Activated CD4-positive, alpha-beta T cell treated with anti-CD3 and anti-CD28 coated beads, Interleukin-2, Interleukin-4, amounts not matched to agents 100 ng/mL and 50 ng/mL, durations not matched to agents 16 hours and 8 hours (primary cell): ENCODE measurements around the gene ADAMTSL1.

Source experiments
- DNase-seq: peaks from one replicate; pipeline ENCODE4 v3.0.0-alpha.2; 2020; ENCODE audit warnings: low spot score

Gene ADAMTSL1

GRCh38 chr9:18819418-18819817, 345.5 kb downstream of the ADAMTSL1 start:
- DNase-seq: no peak

DNA sequence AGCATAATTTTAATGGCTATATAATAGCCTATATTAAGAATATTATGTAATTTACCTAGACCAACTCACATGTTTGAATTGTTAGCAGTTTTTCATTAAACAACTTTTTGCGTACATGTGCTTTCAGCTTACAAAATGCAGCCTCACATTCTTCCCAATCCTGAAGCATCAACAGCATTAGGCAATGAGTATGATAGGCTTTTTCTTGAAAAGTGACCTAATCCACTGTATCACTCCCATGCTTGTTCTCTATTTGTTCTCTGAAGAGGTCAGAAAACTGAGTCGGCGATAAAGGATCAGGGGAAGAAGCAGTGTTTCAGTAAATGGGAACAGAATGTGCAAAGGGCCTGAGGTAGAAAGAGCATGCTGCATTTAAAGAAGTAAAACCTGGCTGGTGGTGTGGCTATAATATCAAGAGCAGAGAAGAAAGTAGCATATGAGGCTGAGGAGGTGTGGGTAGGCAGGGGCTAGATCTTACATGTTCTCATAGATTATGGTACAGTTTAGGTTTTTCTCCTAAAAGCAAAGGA, 346.7 kb downstream of the ADAMTSL1 start:
- no peak for DNase-seq

DNA sequence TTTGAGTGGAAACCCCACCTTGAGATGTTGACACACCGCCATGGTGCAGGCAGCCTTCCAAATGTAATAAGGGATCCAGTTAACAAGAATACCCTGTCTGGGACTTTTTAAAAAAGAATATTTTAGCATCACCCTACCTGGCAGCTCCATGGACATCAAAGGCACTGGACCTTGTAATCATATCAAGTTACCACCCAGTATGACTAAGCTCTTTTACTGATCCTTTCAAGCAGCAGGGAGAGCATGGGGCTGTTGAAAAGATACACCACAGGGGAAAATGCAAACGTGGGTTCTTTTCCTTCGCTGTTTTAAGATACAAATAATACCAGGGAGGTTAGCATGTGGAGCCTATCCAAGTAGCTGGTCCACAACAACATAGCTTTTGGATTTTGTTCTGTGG, 347.8 kb downstream of the ADAMTSL1 start:
- no peak for DNase-seq

DNA sequence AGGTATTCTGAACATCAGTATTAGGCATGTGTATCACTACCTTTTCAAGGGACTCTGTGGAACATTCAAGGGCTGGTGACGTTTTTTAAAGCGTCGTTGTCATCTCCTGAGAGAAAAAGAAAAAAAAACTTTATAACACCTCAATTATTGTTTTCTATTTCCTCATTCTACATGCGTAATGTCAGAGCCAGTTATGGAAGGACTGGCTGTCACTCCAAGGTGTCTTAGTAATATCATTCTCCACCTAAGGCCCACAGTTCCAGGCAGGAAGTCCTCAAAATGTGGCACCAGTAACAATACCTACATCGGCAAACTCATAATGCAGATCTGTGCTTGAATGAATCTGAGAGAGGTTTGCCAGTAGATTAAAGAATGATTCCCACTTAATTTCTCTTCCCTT, 348.9 kb downstream of the ADAMTSL1 start:
- no peak for DNase-seq

GRCh38 chr9:18824095-18824666, 350.2 kb downstream of the ADAMTSL1 start:
- no peak for DNase-seq

- DNase-seq: no peak
Measured at GRCh38 chr9:18825656-18826170, 351.8 kb downstream of the ADAMTSL1 start.

DNA sequence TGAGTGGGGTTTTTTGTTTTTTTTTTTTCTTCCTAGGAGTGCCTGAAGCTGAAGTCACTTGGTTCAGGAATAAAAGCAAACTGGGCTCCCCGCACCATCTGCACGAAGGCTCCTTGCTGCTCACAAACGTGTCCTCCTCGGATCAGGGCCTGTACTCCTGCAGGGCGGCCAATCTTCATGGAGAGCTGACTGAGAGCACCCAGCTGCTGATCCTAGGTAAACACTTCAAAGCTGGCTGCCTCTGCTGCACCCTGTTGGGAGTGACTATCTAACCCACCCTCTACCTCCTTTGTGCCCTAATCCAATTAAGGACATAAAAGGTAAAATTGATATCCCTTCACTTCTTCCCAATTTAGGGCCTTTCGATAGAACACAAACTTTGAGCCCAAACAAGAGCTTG, 352.3 kb downstream of the ADAMTSL1 start:
- no peak for DNase-seq

DNA sequence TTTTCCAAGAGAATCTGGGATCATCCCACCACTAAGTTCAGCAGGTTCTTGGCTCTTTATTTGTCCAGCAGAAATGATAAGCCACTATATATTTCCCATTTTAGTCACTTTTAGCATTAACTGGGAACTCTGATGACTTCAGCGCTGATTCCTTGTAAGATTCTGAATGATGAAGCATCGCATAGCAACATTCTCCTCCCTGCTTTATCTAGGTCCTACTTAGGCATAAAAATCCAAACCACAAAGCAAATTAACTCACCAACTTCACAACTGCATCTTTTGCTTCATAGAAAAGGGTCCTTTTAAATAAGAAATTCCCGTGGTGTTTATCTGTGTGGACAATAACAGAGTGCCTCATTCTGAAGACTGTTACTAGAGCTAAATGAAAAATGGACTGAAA, 355.1 kb downstream of the ADAMTSL1 start:
- DNase-seq: no peak

GRCh38 chr9:18829873-18830272, 355.9 kb downstream of the ADAMTSL1 start:
- no peak for DNase-seq

DNA sequence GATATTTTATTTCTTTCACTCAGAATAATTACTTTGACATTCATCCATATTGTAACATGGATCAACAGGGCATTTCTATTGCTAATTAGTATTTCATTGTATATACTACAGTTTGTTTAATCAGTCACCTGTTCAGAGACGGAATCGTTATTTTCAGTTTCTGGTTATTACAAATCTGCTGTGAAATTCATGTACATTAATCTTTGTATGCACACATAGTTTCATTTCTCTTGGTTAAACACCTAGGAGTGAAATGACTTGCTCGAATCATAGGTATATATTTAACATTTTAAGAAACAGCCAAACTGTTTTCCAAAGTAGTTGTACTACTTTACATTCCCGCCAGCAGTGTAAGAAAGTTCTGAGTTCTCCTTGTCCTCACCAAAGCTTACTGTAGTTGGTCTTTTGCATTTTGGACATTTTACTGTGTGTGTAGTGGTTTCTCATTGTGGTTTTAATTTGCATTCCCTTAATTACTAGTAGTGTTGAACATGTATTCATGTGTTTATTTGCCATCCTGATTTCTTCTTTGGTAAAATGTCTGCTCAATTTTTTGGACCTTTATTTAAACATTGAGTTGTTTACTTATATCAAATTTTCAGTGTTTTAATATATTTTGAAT, 360.9 kb downstream of the ADAMTSL1 start:
- peak; percentile 19 for DNase-seq

GRCh38 chr9:18837402-18837801, 363.4 kb downstream of the ADAMTSL1 start:
- no peak for DNase-seq

DNA sequence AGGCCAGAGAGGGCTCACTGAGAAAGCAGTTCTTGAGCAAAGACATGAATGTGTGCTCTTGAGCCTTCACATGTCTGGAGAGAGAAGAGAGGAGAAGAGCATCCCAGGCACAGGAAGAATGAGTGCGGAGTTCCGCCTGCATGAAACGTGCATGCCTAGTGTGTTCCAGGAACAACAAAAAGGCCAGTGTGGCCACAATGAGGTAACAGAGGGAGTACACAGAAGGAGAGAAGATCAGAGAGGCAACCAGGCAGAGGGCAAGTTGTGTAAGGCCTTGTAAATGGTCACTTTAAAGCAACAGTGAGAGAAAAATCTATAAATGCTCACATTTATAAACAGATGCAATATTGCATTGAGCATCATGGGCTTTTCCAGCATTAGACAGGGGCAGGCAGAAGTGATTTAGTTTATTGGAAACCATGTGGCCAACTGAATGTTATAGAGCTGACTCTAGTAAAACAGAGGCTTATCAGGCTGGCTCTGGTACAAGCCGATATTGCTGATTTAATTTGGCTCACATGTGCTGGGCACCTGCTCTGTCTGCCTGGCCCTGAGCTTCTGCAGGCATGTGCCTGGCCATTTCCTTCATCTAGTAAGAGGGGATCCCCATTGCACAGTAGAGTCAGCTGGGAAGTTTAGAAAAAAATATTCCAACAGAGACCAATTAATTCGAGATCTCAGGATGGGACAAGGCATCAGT, 373.8 kb downstream of the ADAMTSL1 start:
- DNase-seq: no peak

GRCh38 chr9:18848657-18849056, 374.7 kb downstream of the ADAMTSL1 start:
- no peak for DNase-seq

- DNase-seq: no peak
Measured at GRCh38 chr9:18849270-18849669, 375.3 kb downstream of the ADAMTSL1 start.

- DNase-seq: no peak
Measured at GRCh38 chr9:18849890-18850677, 376.1 kb downstream of the ADAMTSL1 start.

DNA sequence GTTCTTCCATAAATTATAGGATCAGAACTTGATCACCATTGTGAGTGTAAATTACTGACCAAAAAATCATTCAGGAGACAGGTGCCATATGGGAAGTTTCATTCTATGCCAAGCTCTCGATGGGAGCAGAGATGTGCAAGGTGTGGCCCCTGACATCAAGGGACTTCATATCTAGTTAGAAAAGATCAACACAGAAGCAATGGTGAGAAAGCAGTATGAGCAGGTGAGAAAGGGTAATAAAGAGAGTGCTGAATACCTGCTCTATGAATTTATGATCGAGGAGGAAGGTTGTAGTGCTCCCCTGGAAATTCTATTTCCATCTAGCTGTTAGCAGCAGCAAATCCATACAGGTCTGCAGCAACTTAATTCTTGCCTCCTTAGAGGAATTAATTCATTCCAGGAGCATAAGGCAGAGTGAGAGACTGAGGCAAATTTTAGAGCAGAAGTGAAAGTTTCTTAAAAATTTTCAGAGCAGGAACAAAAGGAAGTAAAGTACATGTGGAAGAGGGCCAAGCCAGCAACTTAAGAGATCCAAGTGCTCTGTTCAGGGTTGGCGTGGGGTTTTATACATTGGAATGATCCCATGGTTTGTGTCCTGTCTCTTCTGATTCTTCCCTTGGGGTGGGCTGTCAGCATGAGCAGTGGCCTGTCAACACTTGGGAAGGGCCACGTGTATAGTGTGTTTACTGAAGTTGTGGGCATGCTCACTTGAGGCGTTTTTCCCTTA, 377.3 kb downstream of the ADAMTSL1 start:
- DNase-seq: no peak

DNA sequence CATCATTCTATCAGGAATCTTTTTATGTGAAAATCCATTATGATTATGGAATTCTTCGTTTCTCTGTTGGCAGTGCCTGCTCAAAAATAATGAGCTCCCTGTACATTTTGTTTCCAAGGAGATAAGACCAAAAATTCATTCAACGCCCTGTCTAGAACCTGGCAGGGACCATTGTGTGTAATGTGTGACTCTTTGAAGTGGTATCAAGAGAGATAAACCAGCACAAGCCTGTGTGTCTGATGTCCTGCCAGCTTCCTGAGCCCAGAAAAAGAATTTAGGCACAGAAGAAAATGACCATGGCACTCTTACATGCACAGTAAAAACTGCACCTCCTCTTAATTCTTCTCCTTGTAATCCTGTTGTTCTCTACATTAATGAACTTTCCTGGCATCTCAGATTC, 381.7 kb downstream of the ADAMTSL1 start:
- DNase-seq: no peak

- no peak for DNase-seq
Measured at GRCh38 chr9:18857334-18857733, 383.4 kb downstream of the ADAMTSL1 start.

GRCh38 chr9:18857769-18858168, 383.8 kb downstream of the ADAMTSL1 start:
- no peak for DNase-seq

- DNase-seq: no peak
Measured at GRCh38 chr9:18861609-18862544, 387.9 kb downstream of the ADAMTSL1 start.

DNA sequence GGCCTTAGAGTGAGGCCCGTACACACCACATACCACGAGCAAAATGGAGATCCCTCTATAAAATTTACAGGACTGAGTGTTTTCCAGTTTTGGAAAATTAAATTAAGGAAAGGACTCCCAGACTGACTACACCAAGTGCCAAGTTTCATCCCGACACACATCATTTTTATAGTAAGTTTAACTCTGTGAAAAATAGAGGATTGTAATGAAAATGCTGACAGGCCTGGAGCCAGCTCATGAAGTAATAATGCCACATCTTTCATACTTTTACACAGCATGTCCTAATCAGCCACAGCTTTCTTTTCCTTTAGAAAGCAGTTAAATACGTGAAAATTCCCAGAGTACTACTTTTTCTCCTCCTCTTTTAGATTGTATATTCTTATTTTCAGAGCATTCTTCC, 389.8 kb downstream of the ADAMTSL1 start:
- DNase-seq: no peak
